HTERT RPE-1 (cell line): ENCODE measurements around the gene OR2AT4.
"Not testable (repeated sequence)": the region's sequence is repeated elsewhere in the genome, so short reads cannot be mapped to it uniquely, and the experiment has no call there.

Source experiments
- in situ Hi-C: fragments of 300-500 bp; cut with MboI; formaldehyde crosslinking; loops from 4 replicates; pipeline ENCODE4 v1.14.3; 2020; ENCODE audit warnings: low sequenced_read_pairs

Gene OR2AT4

DNA sequence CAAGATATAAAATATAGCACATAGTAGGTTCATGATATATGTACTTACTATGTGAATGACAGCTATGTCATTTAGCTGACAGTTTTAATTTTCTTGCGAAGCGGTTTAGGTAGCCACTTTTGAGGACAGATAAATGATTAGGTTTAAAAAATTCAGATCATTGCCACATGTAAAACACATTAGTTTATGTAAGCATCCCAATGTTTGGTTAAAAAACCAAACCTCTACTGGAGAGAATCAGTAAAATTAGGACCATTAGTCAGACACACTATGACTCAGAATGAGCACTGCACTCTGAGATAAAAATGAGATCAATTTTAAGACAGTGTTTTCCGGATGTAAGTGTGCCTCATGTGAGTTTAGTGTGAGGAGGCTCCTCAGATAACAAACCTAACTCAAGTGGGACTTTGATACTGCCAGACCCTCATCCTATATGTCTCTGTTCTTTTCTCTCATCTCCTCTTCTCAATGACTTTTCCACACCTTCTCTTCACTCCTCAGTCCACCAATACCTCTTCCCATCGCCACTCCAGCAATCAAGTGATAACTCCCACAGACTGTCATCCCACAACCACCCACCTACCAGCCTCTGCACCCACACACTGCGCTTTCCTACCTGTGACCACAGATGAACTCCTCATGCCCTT is 6.8 kb upstream of the OR2AT4 start:
- in situ Hi-C loops: no loop called here

DNA sequence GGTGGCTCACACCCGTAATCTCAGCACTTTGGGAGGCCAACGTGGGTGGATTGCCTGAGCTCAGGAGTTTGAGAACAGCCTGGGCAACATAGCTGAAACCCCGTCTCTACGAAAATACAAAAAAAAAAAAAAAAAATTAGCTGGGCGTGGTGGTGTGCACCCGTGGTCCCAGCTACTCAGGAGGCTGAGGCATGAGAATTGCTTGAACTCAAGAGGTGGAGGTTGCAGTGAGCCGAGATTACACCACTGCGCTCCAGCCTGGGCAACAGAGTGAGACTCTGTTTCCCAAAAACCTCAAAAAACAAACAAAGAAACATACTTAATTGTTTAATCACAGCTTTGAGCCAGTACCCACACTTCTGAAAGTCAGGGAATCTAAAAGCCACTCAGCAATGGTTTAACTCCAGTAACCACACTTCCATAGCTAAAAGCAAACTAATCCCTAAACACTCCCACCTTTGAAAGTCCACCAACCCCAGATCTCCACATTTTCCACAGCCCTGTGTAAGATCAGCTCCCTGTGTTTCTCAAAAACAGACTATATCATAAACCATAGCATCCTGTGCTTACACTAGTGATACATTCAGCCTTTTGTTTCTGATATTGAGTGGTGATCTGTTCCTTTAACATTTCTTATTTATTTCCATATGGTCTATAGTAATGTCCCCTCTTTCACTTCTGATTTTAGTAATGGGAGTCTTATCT is 4.9 kb upstream of the OR2AT4 start:
- in situ Hi-C loops: no loop called here

DNA sequence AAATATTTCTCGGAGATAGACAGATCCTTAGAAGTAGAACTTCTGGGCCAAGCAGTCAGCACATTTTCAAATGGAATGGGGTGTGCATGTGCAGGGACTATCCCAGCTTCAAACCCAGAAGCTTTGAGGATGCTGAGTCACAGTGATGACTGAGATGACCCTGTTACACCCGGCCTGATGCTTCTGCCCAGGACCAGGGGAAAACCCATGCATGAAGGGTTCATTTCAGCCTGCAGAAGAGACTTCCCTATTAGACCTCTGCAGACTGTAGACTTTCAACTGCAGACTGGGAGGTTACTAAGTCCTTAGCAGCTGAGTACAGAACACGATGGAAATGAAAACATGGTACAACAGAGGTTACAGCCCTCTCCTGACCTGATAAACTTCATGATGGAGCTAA is 3.6 kb upstream of the OR2AT4 start:
- in situ Hi-C loops: no loop called here

DNA sequence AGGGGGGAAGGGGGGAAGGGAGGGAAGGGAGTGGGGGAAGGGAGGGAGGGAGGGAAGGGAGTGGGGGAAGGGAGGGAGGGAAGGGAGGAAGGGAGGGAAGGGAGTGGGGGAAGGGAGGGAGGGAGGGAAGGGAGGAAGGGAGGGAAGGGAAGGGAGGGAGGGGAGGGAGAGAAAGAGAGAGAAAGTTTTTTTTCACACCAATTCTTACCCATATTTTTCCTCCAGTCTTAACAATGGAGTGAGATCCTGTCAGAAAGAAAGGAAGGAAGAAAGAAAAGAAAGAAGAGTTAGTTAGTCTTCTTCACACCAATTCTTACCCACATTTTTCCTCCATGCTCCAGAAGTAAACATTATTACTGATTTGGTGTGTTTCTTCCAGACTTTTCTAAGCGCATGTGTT is 3.0 kb upstream of the OR2AT4 start:
- in situ Hi-C loops: no loop called here

DNA sequence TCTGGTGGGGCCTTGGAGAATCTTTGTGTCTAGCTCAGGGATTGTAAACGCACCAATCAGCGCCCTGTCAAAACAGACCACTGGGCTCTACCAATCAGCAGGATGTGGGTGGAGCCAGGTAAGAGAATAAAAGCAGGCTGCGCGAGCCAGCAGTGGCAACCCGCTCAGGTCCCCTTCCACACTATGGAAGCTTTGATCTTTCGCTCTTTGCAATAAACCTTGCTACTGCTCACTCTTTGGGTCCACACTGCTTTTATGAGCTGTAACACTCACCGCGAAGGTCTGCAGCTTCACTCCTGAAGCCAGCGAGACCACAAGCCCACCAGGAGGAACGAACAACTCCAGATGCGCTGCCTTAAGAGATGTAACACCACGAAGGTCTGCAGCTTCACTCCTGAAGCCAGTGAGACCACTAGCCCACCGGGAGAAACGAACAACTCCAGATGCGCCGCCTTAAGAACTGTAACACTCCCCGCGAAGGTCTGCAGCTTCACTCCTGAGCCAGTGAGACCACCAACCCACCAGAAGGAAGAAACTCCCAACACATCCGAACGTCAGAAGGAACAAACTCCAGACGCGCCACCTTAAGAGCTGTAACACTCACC is 2.3 kb upstream of the OR2AT4 start:
- in situ Hi-C loops: not testable (repeated sequence)

DNA sequence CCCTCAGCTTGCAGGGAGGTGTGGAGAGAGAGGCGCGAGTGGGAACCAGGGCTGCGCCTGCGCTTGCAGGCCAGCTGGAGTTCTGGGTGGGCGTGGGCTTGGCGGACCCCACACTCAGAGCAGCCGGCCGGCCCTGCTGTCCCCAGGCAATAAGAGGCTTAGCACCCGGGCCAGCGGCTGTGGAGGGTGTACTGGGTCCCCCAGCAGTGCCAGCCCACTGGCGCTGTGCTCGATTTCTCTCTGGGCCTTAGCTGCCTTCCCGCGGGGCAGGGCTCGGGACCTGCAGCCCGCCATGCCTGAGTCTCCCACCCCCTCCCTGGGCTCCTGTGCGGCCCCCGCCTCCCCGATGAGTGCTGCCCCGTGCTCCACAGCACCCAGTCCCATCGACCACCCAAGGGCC is 1.5 kb upstream of the OR2AT4 start:
- in situ Hi-C loops: not testable (repeated sequence)

DNA sequence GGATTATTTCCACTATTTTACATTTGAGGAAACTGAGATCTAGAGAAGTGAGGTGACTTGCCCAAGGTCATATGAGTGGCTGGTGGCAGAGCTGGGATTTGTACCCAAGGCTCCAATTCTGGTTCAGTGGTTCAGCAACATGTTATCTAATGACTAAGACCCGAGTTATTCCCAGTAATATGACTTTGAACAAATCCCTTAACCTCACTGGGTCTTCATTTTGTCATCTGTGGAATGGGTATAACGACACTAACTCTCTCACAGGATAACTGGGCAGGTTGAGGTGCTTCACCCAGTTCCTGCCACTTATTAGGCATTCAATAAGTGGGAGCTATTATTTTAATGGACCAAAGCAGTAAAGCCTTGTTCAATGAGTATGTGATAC is 489 bp upstream of the OR2AT4 start:
- in situ Hi-C loops: no loop called here

DNA sequence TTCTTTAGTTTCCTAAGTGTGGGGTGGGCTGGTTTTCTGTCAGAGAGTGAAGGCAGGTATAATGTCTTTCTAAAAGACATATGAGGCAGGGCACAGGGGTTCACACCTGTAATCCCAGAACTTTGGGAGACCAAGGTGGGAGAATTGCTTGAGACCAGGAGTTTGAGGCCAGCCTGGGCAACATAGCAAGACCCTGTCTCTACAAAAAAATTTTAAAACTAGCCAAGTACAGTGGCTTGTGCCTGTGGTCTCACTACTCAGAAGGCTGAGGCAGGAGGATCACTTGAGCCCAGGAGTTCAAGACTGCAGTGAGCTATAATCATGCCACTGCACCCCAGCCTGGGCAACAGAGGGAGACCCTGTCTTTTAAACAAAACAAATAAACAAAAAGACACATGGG is 2.3 kb downstream of the OR2AT4 start:
- in situ Hi-C loops: not testable (repeated sequence)

DNA sequence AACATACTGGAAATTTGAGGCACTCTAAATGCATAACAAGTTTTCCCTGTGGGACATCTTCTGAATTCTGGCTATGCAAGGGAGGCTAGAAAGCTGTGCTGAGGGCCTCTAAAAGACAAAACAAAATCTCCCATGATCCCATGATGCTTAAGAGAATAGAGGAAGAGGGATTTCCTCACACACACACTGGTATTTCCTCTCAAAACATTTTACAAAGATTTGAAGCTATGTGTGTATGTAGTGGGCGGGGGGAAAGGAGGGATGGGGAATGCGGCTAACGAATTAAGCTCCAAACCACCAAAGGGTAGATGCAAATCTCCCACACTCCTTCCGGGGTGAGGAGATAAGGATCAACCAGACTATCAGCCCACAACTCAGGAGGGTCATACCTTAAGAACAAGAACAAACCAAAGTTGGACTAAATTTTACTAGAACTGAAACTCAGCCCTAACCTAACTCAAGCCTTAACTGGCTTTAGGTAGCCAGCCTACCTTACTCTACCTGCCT is 6.0 kb downstream of the OR2AT4 start:
- in situ Hi-C loops: no loop called here

DNA sequence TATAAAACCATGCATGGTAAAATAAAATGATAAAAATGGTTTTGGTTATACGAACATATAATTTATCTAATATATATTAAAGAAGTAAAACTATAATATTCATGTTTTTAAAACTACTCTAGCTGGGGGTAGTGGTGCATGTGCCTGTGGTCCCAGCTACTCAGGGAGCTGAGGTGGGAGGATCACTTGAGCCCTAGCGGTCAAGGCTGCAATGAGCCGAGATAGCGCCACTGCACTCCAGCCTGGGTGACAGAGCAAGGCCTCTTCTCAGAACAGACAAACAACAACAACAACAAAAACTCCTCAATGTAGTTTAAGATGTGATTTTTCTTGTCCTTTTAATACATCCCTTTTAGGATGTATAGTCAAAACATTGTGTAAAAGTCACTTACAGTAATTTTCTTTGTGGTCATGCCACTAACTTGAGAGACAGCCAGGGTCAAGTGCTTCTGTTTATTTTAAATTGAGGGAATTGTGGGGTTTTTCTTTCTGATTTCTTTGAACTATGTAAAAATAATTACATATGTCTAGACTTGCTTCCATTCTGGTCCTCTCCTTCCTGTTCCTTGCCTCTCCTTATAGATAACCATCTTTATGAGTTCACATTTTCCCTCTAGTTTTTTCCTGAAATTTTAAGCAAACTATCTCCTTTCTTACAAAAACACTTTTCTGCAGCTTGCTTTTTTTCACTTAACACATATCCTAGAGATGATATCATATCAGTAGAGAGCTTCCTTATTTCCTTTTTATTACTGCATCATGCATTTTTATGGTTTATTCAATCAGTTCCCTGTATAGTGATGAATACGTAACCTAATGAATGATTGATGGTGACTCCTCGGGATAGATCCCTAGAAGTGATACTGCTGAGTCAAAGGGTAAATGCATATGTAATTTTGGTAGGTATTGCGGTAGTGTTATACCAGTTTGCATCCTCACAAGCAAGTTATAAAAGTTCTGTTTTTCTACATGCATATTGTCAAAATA is 9.1 kb downstream of the OR2AT4 start:
- in situ Hi-C loops: no loop called here

DNA sequence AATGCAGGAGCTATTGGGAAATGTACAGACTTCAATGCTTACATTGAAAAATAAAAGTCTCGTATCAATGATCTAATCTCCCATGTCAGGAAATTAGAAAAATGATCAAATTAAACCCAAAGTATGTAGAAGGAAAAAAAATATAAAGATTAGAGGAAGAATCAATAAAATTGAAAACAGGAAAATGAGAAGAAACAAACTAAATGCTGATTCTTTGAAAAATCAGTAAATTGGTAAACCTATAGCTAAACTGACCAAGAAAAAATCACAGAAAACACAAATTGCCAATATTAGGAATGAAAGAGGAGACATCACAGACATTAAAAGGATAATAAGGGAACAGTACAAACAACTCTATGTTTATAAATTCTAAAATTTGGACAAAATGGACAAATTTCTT is 11.8 kb downstream of the OR2AT4 start:
- in situ Hi-C loops: no loop called here

DNA sequence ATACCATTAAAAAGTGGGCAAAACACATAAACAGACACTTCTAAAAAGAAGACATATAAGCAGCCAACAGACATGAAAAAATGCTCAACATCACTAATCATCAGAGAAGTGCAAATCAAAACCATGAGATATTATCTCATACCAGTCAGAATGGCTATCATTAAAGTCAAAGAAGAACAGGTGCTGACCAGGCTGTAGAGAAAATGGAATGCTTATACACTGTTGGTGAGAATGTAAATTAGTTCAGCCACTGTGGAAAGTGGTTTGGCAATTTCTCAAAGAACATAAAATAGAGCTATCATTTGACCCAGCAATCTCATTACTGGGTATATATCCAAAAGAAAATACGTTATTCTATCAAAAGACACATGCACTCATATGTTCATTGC is 13.5 kb downstream of the OR2AT4 start:
- in situ Hi-C loops: no loop called here

DNA sequence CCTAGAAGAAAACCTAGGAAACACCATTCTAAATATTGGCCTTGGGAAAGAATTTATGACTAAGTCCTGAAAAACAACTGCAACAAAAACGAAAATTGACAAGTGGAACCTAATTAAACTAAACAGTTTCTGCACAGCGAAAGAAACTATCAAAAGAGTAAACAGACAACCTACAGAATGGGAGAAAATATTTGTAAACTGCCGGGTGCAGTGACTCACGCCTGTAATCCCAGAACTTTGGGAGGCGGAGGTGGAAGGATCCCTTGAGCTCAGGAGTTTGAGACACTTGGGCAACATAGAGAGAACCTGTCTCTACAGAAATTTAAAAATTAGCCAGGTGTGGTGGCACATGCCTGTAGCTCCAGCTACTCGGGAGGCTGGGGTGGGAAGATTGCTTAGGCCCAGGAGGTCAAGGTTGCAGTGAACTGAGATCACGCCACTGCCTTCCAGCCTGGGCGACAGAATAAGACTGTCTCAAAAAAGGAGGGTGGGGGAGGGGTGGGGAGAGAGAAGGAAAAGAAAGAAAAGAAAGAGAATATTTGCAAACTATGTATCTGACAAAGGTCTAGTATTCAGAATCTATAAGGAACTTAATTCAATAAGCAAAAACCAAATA is 14.0 kb downstream of the OR2AT4 start:
- in situ Hi-C loops: no loop called here

DNA sequence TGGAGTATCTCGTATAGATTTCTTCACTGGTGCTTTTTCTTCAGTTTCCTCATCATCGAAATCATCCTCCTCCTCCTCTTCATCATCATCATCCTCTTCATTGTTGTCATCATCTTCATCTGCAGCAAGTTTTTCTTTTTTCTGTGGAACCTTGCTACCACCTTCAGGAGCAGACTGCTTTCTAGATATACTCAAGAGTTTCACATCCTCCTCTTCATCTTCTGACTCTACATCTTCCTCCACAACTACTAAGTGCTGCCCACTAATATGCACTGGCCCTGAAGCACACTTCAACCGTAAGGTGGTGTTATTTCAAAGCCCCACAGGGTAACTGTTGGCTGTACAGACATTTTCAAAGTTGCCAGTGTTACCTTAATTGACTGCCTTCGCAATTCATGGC is 17.1 kb downstream of the OR2AT4 start:
- in situ Hi-C loops: no loop called here

DNA sequence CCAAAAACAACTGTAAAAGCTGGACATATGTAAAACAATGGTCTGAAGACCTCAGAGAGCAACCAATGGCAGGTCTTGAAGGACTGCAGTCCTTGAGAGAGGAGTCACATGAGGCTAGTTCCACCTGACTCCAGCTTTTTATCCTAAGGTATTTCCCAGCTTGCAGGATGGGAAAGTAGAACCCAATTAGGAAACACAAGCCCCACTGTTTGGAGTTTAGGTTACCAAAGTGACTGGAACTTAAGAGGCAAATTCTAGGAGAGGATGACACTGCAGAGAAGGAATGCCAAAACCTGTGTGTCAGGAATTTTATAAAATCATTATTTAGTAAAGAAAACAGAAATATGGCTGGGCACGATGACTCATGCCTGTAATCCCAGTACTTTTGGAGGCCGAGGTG is 18.4 kb downstream of the OR2AT4 start:
- in situ Hi-C loops: no loop called here

DNA sequence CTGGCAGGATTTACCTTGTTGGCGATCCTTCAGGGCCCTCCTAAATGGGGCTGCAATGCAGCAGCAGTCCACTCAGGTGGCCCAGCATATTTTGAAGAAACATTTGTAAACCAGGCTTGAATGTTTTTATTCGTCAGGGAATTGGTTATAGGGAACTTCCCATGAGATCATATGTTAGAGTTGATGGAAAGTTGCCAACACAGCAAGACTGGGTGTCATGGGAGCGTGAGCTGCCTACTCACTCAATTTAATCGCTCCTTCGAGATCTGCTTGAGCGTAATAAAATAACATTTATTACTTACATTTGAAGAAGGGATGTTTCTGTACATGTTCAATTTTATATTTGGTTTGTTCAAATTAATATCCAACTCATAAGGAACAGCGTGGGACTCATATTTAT is 19.4 kb downstream of the OR2AT4 start:
- in situ Hi-C loops: no loop called here

DNA sequence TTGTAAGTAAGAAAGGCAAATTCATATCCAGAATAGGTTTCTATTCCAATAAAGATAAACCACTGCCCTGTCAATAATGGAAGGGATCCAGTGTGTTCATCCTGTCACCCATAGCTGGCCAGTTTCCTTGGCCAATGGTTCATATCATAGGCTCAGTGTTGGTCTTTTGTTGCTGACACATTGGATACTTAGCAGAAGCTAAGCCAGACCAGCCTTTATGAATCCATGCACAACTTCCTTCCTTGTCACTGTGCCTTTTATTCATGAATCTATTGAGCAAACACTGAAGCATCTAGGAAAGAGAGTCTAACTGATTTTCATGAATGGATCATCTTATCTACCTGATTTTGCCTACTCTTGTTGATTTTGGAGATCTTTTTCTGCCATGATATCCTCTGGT is 20.0 kb downstream of the OR2AT4 start:
- in situ Hi-C loops: no loop called here

DNA sequence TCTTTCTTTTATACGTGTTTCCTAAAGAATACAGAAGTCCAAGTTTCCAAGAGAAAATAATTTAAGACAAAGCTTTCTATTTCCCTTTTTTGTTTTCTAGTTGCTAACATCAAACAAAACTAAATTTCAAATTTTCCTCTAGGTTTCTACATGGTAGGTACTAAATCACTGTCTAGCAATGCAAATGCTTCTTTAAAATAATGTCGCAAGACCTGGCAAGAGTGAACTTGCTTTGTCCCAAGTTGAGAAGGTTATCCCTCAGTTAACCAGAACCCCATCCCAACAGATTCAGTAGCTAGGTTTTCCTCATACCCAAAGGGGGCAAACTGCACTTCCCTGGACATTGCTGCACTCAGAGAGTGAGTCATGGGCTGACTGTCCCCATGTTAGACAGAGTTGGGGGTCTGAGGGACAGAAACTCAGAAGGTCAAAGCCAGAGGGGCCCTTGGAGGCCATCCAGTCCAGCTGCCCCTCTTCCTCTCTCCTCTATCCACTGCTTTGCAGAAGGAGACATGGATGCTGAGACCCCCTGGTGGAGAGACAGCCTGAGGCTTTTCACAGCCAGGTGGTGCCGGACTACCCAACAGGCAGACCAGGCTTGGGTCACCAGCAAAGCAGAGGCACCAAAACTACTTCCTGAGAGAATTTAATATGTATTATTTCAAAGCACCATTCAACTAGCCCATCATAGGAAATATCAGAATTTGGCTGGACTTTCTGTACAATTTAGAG is 23.1 kb downstream of the OR2AT4 start:
- in situ Hi-C loops: no loop called here

DNA sequence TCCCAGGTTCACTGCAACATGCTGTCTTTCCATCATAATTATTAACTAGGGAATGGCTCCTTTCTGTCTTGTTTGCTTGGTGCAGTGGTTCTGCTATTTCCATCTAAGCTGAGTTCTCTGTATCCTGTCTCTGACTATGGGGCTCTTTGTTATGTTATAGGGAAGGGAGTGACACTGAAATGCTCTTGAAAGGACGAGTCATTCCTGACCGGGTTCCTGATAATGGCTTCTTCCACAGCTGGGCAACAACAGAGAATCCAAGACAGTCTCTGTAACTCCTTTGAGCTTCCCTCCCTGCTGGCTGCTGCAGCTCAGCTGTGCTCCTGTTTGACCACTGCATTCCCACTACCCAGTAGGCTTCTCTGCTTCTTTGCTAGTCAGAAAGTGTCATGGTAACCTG is 24.1 kb downstream of the OR2AT4 start:
- in situ Hi-C loops: no loop called here

DNA sequence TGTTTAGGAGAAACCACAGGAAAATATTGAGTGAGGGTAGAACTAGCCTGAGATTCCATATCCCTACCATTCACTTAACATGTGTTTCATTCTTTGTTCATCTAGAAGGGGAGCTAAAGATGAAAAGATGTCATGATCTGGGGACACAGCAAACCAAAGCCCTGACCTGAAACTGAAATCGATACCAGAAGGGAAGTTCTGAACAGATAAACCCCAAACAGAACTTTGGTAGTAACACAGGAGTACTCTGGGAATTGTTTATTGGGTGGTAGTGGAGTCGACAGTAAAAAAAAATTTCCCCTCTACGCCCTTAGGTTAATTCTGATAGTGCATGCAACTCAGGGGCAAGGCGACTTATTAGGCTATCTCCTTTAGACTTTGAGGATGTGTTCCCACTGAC is 27.2 kb downstream of the OR2AT4 start:
- in situ Hi-C loops: no loop called here
